Astrocyte (in vitro differentiated cells and primary cell): Measurements from ENCODE around the gene TRIP10. TPM values are rescaled to one million over a fixed set of nuclear protein-coding genes. Genes with fewer than 3 reads are reported as not detected.

Experiments
- DNase-seq: peaks from one replicate; pipeline ENCODE4 v3.0.0-alpha.2; 2010; ENCODE audit warnings: low read depth
- FAIRE-seq: peaks from 2 replicates; lab custom pipeline; 2011; peaks lifted over from hg19 to GRCh38; lab: Jason Lieb, UNC
- H2AFZ ChIP-seq: 2 replicates; pipeline ENCODE4 v1.6.0; 2012; ENCODE audit warnings: low read depth, low read length, inconsistent platforms
- H3K27ac ChIP-seq: 2 replicates; pipeline ENCODE4 v1.5.1; 2011; ENCODE audit warnings: low read depth, low read length, inconsistent platforms
- H3K27me3 ChIP-seq: 2 replicates; pipeline ENCODE4 v1.6.0; 2011; ENCODE audit warnings: low read length, inconsistent platforms; ENCODE audit not compliant: insufficient read depth
- H3K36me3 ChIP-seq: 2 replicates; pipeline ENCODE4 v1.5.1; 2011; ENCODE audit warnings: low read length, inconsistent platforms; ENCODE audit not compliant: insufficient read depth
- H3K4me1 ChIP-seq: 2 replicates; pipeline ENCODE4 v1.5.1; 2011; ENCODE audit warnings: low read length, inconsistent platforms; ENCODE audit not compliant: insufficient read depth
- H3K4me2 ChIP-seq: 2 replicates; pipeline ENCODE4 v1.6.0; 2012; ENCODE audit warnings: low read length, inconsistent platforms
- H3K4me3 ChIP-seq: 2 replicates; pipeline ENCODE4 v1.5.1; 2011; ENCODE audit warnings: low read depth, mild to moderate bottlenecking, low read length, inconsistent platforms; ENCODE audit not compliant: insufficient read depth
- H3K79me2 ChIP-seq: 2 replicates; pipeline ENCODE4 v1.6.0; 2012; ENCODE audit warnings: mild to moderate bottlenecking, low read length, inconsistent platforms; ENCODE audit not compliant: insufficient read depth
- H3K9ac ChIP-seq: 2 replicates; pipeline ENCODE4 v1.6.0; 2012; ENCODE audit warnings: mild to moderate bottlenecking, low read length, inconsistent platforms
- H3K9me3 ChIP-seq: 2 replicates; pipeline ENCODE4 v1.5.1; 2012; ENCODE audit warnings: low read depth, mild to moderate bottlenecking, low read length, inconsistent platforms; ENCODE audit not compliant: insufficient read depth
- H4K20me1 ChIP-seq: 2 replicates; pipeline ENCODE4 v1.6.0; 2012; ENCODE audit warnings: low read length, inconsistent platforms; ENCODE audit not compliant: insufficient read depth
- H3K27ac Mint-ChIP-seq: one replicate; pipeline ENCODE4 v1.8.0; 2021; ENCODE audit warnings: mild to moderate bottlenecking, mixed read lengths; ENCODE audit not compliant: unreplicated experiment
- H3K27me3 Mint-ChIP-seq: one replicate; pipeline ENCODE4 v1.8.0; 2021; ENCODE audit warnings: low read depth, mixed read lengths; ENCODE audit not compliant: unreplicated experiment
- H3K36me3 Mint-ChIP-seq: one replicate; pipeline ENCODE4 v1.8.0; 2021; ENCODE audit warnings: low read depth, mixed read lengths; ENCODE audit not compliant: unreplicated experiment
- H3K4me1 Mint-ChIP-seq: one replicate; pipeline ENCODE4 v1.8.0; 2021; ENCODE audit warnings: low read depth, mixed read lengths; ENCODE audit not compliant: unreplicated experiment
- H3K4me3 Mint-ChIP-seq: one replicate; pipeline ENCODE4 v1.8.0; 2021; ENCODE audit warnings: mild to moderate bottlenecking, moderate library complexity, mixed read lengths; ENCODE audit not compliant: unreplicated experiment
- H3K9me3 Mint-ChIP-seq: one replicate; pipeline ENCODE4 v1.8.0; 2021; ENCODE audit warnings: mild to moderate bottlenecking, mixed read lengths; ENCODE audit not compliant: unreplicated experiment
- CTCF ChIP-seq: IDR thresholded peaks from 2 replicates; pipeline ENCODE4 v1.5.1; 2011; ENCODE audit warnings: low read depth, mild to moderate bottlenecking, inconsistent platforms, low read length, moderate library complexity; ENCODE audit not compliant: insufficient read depth
- EZH2 ChIP-seq: IDR thresholded peaks from 2 replicates; pipeline ENCODE4 v1.6.1; 2012; ENCODE audit warnings: mild to moderate bottlenecking, low read length, inconsistent platforms; ENCODE audit not compliant: insufficient read depth
- total RNA-seq: library from RNA; stranded (reverse); gene quantifications from 2 replicates; pipeline ENCODE4 v1.2.1, GENCODE V29; 2021

Gene TRIP10
- total RNA-seq, 1 donor from 2014 or later, result 41.4 TPM

GRCh38 chr19:6743714-6744380 lies 4.4 kb downstream of the TRIP10 start:
- peak overlapping the region; percentile 24 for H3K4me3 ChIP-seq
- Mint-ChIP-seq H3K9me3 (peaks cover 3% of the 10 kb centered on the region), H3K4me3 (peak overlapping the region; percentile 72), H3K27me3 (no peaks in the 10 kb centered on the region), H3K36me3 (peaks cover 14% of the 10 kb centered on the region), H3K27ac (peak overlapping the region; percentile 89), H3K4me1 (peaks cover 22% of the 10 kb centered on the region)
- H3K9ac ChIP-seq, result peak overlapping the region; percentile 63
- TF ChIP-seq EZH2, result no peak
- no peak for TF ChIP-seq CTCF
- H2AFZ ChIP-seq, result peak overlapping the region; percentile 57
- peak overlapping the region; percentile 83 for H3K4me2 ChIP-seq
- H3K36me3 ChIP-seq, result peaks cover 22% of the 10 kb centered on the region
- no peaks in the 10 kb centered on the region for H3K9me3 ChIP-seq
- H4K20me1 ChIP-seq, result peaks cover 17% of the 10 kb centered on the region
- FAIRE-seq (no peak), DNase-seq (peak; percentile 31)
- peaks cover 29% of the 10 kb centered on the region for H3K79me2 ChIP-seq
- H3K4me1 ChIP-seq, result peaks cover 27% of the 10 kb centered on the region
- no peaks in the 10 kb centered on the region for H3K27me3 ChIP-seq
- H3K27ac ChIP-seq, result peak overlapping the region; percentile 80

GRCh38 chr19:6744381-6745301 lies 5.2 kb downstream of the TRIP10 start:
- Histone ChIP-seq H3K27me3 (no peaks in the 10 kb centered on the region), H3K27ac (peak overlapping the region; percentile 80), H4K20me1 (peaks cover 22% of the 10 kb centered on the region), H3K9ac (peak overlapping the region; percentile 65), H3K4me1 (peaks cover 22% of the 10 kb centered on the region), H3K9me3 (no peaks in the 10 kb centered on the region), H3K36me3 (peaks cover 26% of the 10 kb centered on the region), H2AFZ (peak overlapping the region; percentile 57), H3K4me2 (peak overlapping the region; percentile 83), H3K4me3 (peak overlapping the region; percentile 24), H3K79me2 (peaks cover 29% of the 10 kb centered on the region)
- Mint-ChIP-seq H3K4me3 (peak overlapping the region; percentile 72), H3K9me3 (peaks cover 3% of the 10 kb centered on the region), H3K27ac (peak overlapping the region; percentile 89), H3K27me3 (no peaks in the 10 kb centered on the region), H3K4me1 (peaks cover 22% of the 10 kb centered on the region), H3K36me3 (peaks cover 17% of the 10 kb centered on the region)
- DNase-seq (peak; percentile 72), FAIRE-seq (no peak)
- no peak for TF ChIP-seq EZH2
- no peak for TF ChIP-seq CTCF
